Fibroblast of pulmonary artery (primary cell): ENCODE data around the gene SMIM29.
A peak's percentile ranks its signal among the peaks of the same experiment; 100 is the strongest.

Experiments used
- DNase-seq: peaks from one replicate; pipeline ENCODE4 v3.0.0-alpha.2; 2010; ENCODE audit warnings: low read depth
- H3K4me3 ChIP-seq: replicated peaks from 2 replicates; pipeline ENCODE4 v1.5.1; 2011; ENCODE audit warnings: low read depth, mild to moderate bottlenecking, control low read depth, low read length, moderate library complexity
- CTCF ChIP-seq: IDR thresholded peaks from 2 replicates; pipeline ENCODE4 v1.5.1; 2011; ENCODE audit warnings: mild to moderate bottlenecking, control low read depth, low read length, inconsistent platforms; ENCODE audit errors: missing control alignments

Gene SMIM29

DNA sequence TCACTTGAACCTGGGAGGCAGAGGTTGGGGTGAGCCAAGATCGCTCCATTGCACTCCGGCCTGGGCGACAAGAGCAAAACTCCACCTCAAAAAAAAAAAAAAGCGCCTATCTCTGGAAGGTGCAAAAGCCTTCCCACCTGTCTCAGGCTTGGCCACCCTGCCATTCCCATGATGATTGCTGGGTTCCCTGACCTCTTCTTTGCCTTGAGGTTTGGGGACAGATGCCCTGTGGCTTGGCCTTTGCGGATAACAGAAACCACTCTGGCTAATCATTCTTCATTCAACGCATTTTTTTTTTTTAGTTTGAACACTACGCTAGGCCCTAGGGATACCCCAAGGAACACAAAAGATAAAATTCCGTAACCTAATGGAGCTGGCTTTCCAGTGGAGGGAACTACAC is 18.9 kb downstream of the SMIM29 start:
- H3K4me3 ChIP-seq: no peak overlapping the region
- TF ChIP-seq CTCF: no peak
- DNase-seq: no peak

- no peak for DNase-seq
These were observed 20.9 kb downstream of the SMIM29 start for GRCh38 chr6:34227761-34228421.

GRCh38 chr6:34226731-34227586 is 21.8 kb downstream of the SMIM29 start:
- no peak for TF ChIP-seq CTCF
- no peak for DNase-seq
- no peak overlapping the region for H3K4me3 ChIP-seq

More at GRCh38 chr6:34227761-34228421, 20.9 kb downstream of the SMIM29 start:
- no peak overlapping the region for H3K4me3 ChIP-seq
- TF ChIP-seq CTCF: no peak

DNA sequence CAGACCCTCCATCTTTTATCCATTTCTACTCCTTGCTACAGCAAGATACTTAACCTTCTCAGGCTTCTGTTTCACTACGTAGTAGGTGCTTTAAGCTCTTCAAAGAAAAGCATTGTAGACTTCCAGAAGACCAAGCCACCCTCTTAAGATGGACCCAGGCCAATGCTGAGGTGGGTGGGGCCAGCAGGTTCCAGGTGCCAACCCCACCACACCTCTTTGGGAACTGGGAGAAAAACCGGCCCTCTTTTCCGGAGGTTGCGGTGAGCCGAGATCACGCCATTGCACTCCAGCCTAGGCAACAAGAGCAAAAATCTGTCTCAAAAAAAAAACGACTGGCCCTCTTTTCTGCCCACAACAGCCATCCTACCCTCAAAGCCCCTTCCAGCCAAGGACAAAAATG is 22.7 kb downstream of the SMIM29 start:
- no peak for DNase-seq
- TF ChIP-seq CTCF: no peak
- H3K4me3 ChIP-seq: no peak overlapping the region

DNA sequence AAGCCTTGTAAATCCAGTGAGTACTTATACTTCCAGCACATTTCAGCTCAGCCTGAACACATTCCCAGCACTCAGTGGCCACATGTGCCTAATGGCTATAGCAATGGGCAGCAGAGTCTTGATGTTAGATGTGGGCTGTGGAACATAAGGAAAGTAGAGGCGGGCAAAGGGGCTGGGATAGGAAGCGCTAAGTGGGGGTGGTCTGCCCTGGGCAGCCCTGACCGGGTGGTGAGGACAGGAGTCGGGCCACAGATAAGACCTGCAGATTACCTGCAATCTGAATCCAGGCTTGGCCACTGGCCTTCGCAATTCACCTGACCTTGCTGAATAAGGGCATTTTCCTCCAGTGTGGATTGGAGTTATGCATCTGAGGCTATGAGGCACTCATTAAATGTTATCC is 23.3 kb downstream of the SMIM29 start:
- DNase-seq: no peak
- TF ChIP-seq CTCF: no peak
- no peak overlapping the region for H3K4me3 ChIP-seq

- peak overlapping the region; percentile 52 for H3K4me3 ChIP-seq
- peak; percentile 93 for DNase-seq
- no peak for TF ChIP-seq CTCF
These were observed 24.6 kb downstream of the SMIM29 start for GRCh38 chr6:34223956-34224940.
